SIG-M5 (cell line): ENCODE results near the gene SLC46A1.

Source experiments
- DNase-seq: peaks from one replicate; lab custom pipeline; 2025; lab: John Stamatoyannopoulos, UW

Gene SLC46A1

GRCh38 chr17:28350271-28350670, 55.7 kb downstream of the SLC46A1 start:
- no peak for DNase-seq

GRCh38 chr17:28348979-28349378, 57.0 kb downstream of the SLC46A1 start:
- DNase-seq = no peak

GRCh38 chr17:28347261-28347891, 58.6 kb downstream of the SLC46A1 start:
- no peak for DNase-seq

GRCh38 chr17:28346746-28347246, 59.2 kb downstream of the SLC46A1 start:
- DNase-seq = no peak

GRCh38 chr17:28346199-28346580, 59.8 kb downstream of the SLC46A1 start:
- no peak for DNase-seq

- no peak for DNase-seq
These were observed 60.4 kb downstream of the SLC46A1 start for GRCh38 chr17:28345419-28346198.
